ENCODE data around the gene ALG3. TPM values are rescaled to one million over a fixed set of nuclear protein-coding genes. Genes with fewer than 3 reads are reported as not detected.

The ALG3 gene
- polyA plus RNA-seq = 72.3 TPM

GRCh38 chr3:184248454-184249411 is at the start of gene ALG3:
Gene ALG3, minus strand, starts transcription at chr3:184248962. Its CDS starts 22 bp downstream, at chr3:184248940.
- Mint-ChIP-seq H3K4me3 (peak within 1 kb of the TSS; percentile 91 to 100 (median 98)), H3K9me3 (no peaks in the 10 kb centered on the region), H3K36me3 (no peaks in the 10 kb centered on the region), H3K27me3 (no peaks in the 10 kb centered on the region), H3K27ac (peak within 1 kb of the TSS; percentile 99 to 100 (median 99)), H3K4me1 (peaks cover 9 to 12% (median 9%) of the 10 kb centered on the region in 3 donors)

- Mint-ChIP-seq H3K4me1 (peaks cover 6 to 18% (median 9%) of the 10 kb centered on the region in 3 donors), H3K4me3 (peak overlapping the region in 1 of 4 donors; percentile 87), H3K27me3 (no peaks in the 10 kb centered on the region), H3K27ac (no peak overlapping the region), H3K36me3 (no peaks in the 10 kb centered on the region), H3K9me3 (no peaks in the 10 kb centered on the region)
Observed at GRCh38 chr3:184296616-184297015, 47.9 kb upstream of the ALG3 start.

- no peak overlapping the region for H3K27ac Mint-ChIP-seq
- no peaks in the 10 kb centered on the region for H3K27me3 Mint-ChIP-seq
- H3K36me3 Mint-ChIP-seq = no peaks in the 10 kb centered on the region
- H3K4me1 Mint-ChIP-seq = peaks cover 6 to 18% (median 9%) of the 10 kb centered on the region in 3 donors
- no peaks in the 10 kb centered on the region for H3K9me3 Mint-ChIP-seq
- peak overlapping the region in 1 of 4 donors; percentile 70 for H3K4me3 Mint-ChIP-seq
Observed at GRCh38 chr3:184295771-184296170, 47.0 kb upstream of the ALG3 start.

- H3K36me3 Mint-ChIP-seq = no peaks in the 10 kb centered on the region
- peak overlapping the region in 1 of 3 donors; percentile 23 for H3K27ac Mint-ChIP-seq
- no peaks in the 10 kb centered on the region for H3K4me1 Mint-ChIP-seq
- H3K4me3 Mint-ChIP-seq = no peak overlapping the region
- no peaks in the 10 kb centered on the region for H3K9me3 Mint-ChIP-seq
- peaks cover 12% of the 10 kb centered on the region for H3K27me3 Mint-ChIP-seq
Observed at GRCh38 chr3:184291738-184292445, 43.1 kb upstream of the ALG3 start.

GRCh38 chr3:184291044-184291737 is 42.4 kb upstream of the ALG3 start:
- H3K27me3 Mint-ChIP-seq = peaks cover 12% of the 10 kb centered on the region
- H3K36me3 Mint-ChIP-seq = no peaks in the 10 kb centered on the region
- no peaks in the 10 kb centered on the region for H3K4me1 Mint-ChIP-seq
- no peak overlapping the region for H3K27ac Mint-ChIP-seq
- H3K9me3 Mint-ChIP-seq = no peaks in the 10 kb centered on the region
- peak overlapping the region in 1 of 4 donors; percentile 17 for H3K4me3 Mint-ChIP-seq

- Mint-ChIP-seq H3K4me3 (no peak overlapping the region), H3K9me3 (no peaks in the 10 kb centered on the region), H3K27ac (no peak overlapping the region), H3K4me1 (no peaks in the 10 kb centered on the region), H3K36me3 (no peaks in the 10 kb centered on the region), H3K27me3 (peaks cover 14% of the 10 kb centered on the region)
Observed at GRCh38 chr3:184290331-184290730, 41.6 kb upstream of the ALG3 start.

GRCh38 chr3:184289426-184289938 is 40.7 kb upstream of the ALG3 start:
- no peaks in the 10 kb centered on the region for H3K9me3 Mint-ChIP-seq
- H3K4me3 Mint-ChIP-seq = peak overlapping the region in 1 of 4 donors; percentile 8
- no peak overlapping the region for H3K27ac Mint-ChIP-seq
- H3K4me1 Mint-ChIP-seq = peaks cover 0 to 1% (median 0%) of the 10 kb centered on the region in 3 donors
- no peaks in the 10 kb centered on the region for H3K36me3 Mint-ChIP-seq
- peaks cover 14% of the 10 kb centered on the region for H3K27me3 Mint-ChIP-seq

- H3K4me1 Mint-ChIP-seq = peaks cover 0 to 1% (median 0%) of the 10 kb centered on the region in 3 donors
- H3K27ac Mint-ChIP-seq = no peak overlapping the region
- peaks cover 0 to 3% (median 0%) of the 10 kb centered on the region in 3 donors for H3K9me3 Mint-ChIP-seq
- H3K36me3 Mint-ChIP-seq = peaks cover 2% of the 10 kb centered on the region
- H3K27me3 Mint-ChIP-seq = peaks cover 17% of the 10 kb centered on the region
- no peak overlapping the region for H3K4me3 Mint-ChIP-seq
Observed at GRCh38 chr3:184284696-184285095, 35.9 kb upstream of the ALG3 start.

- no peak overlapping the region for H3K27ac Mint-ChIP-seq
- H3K4me3 Mint-ChIP-seq = no peak overlapping the region
- peaks cover 2% of the 10 kb centered on the region for H3K36me3 Mint-ChIP-seq
- H3K4me1 Mint-ChIP-seq = peaks cover 0 to 1% (median 0%) of the 10 kb centered on the region in 3 donors
- H3K27me3 Mint-ChIP-seq = peaks cover 13% of the 10 kb centered on the region
- peaks cover 0 to 3% (median 0%) of the 10 kb centered on the region in 3 donors for H3K9me3 Mint-ChIP-seq
Observed at GRCh38 chr3:184283681-184284080, 34.9 kb upstream of the ALG3 start.

GRCh38 chr3:184282941-184283340 is 34.2 kb upstream of the ALG3 start:
- H3K4me1 Mint-ChIP-seq = peaks cover 0 to 1% (median 0%) of the 10 kb centered on the region in 3 donors
- no peak overlapping the region for H3K27ac Mint-ChIP-seq
- H3K36me3 Mint-ChIP-seq = peaks cover 2% of the 10 kb centered on the region
- peaks cover 0 to 3% (median 0%) of the 10 kb centered on the region in 3 donors for H3K9me3 Mint-ChIP-seq
- no peak overlapping the region for H3K4me3 Mint-ChIP-seq
- peaks cover 15% of the 10 kb centered on the region for H3K27me3 Mint-ChIP-seq

- H3K4me1 Mint-ChIP-seq = peaks cover 0 to 1% (median 0%) of the 10 kb centered on the region in 3 donors
- peaks cover 2% of the 10 kb centered on the region for H3K36me3 Mint-ChIP-seq
- no peak overlapping the region for H3K4me3 Mint-ChIP-seq
- peaks cover 34% of the 10 kb centered on the region for H3K27me3 Mint-ChIP-seq
- H3K9me3 Mint-ChIP-seq = no peaks in the 10 kb centered on the region
- peak overlapping the region in 1 of 3 donors; percentile 59 for H3K27ac Mint-ChIP-seq
Observed at GRCh38 chr3:184277366-184277765, 28.6 kb upstream of the ALG3 start.

GRCh38 chr3:184275961-184276910 is 27.5 kb upstream of the ALG3 start, which contains the start of gene ECE2:
Gene ECE2, plus strand, starts transcription at chr3:184276022. Its CDS starts 132 bp downstream, at chr3:184276154.
- no peaks in the 10 kb centered on the region for H3K9me3 Mint-ChIP-seq
- no peak within 1 kb of the TSS for H3K27ac Mint-ChIP-seq
- H3K4me3 Mint-ChIP-seq = peak within 1 kb of the TSS in 1 of 4 donors; percentile 77
- peaks cover 37% of the 10 kb centered on the region for H3K27me3 Mint-ChIP-seq
- H3K4me1 Mint-ChIP-seq = peaks cover 0 to 1% (median 0%) of the 10 kb centered on the region in 3 donors
- no peaks in the 10 kb centered on the region for H3K36me3 Mint-ChIP-seq

- H3K27ac Mint-ChIP-seq = no peak overlapping the region
- peak overlapping the region in 1 of 4 donors; percentile 77 for H3K4me3 Mint-ChIP-seq
- peaks cover 0 to 1% (median 0%) of the 10 kb centered on the region in 3 donors for H3K4me1 Mint-ChIP-seq
- no peaks in the 10 kb centered on the region for H3K9me3 Mint-ChIP-seq
- H3K27me3 Mint-ChIP-seq = peaks cover 40% of the 10 kb centered on the region
- H3K36me3 Mint-ChIP-seq = no peaks in the 10 kb centered on the region
Observed at GRCh38 chr3:184275381-184275701, 26.6 kb upstream of the ALG3 start.

Measured in IgD-negative memory B cell (primary cell).